B cell (primary cell): ENCODE results near the gene FYB2. TPM values are rescaled to one million over a fixed set of nuclear protein-coding genes. Genes with fewer than 3 reads are reported as not detected.

Experiments used
- ATAC-seq: fragments of 200-7000 bp; cut with Tn5 transposase; one replicate; pipeline ENCODE4 v1.10.0; 2021; ENCODE audit warnings: low read depth, mild to moderate bottlenecking, moderate number of reproducible peaks, moderate library complexity
- CTCF ChIA-PET: fragments of 350-600 bp; sonication (Branson Sonifier 250); formaldehyde crosslinking; loops from one replicate; lab custom pipeline; 2021; ENCODE audit warnings: antibody characterized with exemption, inconsistent platforms; lab: Charles Lee
- POLR2A ChIA-PET: fragments of 350-600 bp; sonication (Branson Sonifier 250); formaldehyde crosslinking; loops from one replicate; lab custom pipeline; 2021; ENCODE audit warnings: antibody characterized with exemption; lab: Charles Lee
- DNase-seq: peaks from one replicate; pipeline ENCODE4 v3.0.0; 2013
- H2AFZ ChIP-seq: 2 replicates; pipeline ENCODE4 v1.6.1; 2012; ENCODE audit warnings: mild to moderate bottlenecking, low read depth, low read length; ENCODE audit not compliant: insufficient read depth, poor library complexity, severe bottlenecking
- H3K27ac ChIP-seq, 2 donors: 1 replicate in 1 of 2; 2 replicates in 1 of 2; pipeline ENCODE4 v1.5.1; 2012 to 2013; ENCODE audit warnings: low read length in 2 of 2, mild to moderate bottlenecking in 2 of 2, moderate library complexity in 1 of 2
- H3K27me3 ChIP-seq, 4 experiments: fragments of 200-600 bp in 1 of 4; sonication (generic) in 1 of 4; replicated peaks in 1 of 4; 1 replicate in 2 of 4; 2 replicates in 2 of 4; pipeline versions ENCODE4 v1.6.1 to v1.7.0; 2013 to 2016; ENCODE audit warnings: low read length in 3 of 4, mild to moderate bottlenecking in 2 of 4, mixed read lengths in 1 of 4, moderate library complexity in 1 of 4; ENCODE audit not compliant: insufficient read depth in 4 of 4, control insufficient read depth in 3 of 4; ENCODE audit errors: control extremely low read depth in 1 of 4
- H3K36me3 ChIP-seq, 2 experiments: replicated peaks in 1 of 2; 1 replicate in 1 of 2; 2 replicates in 1 of 2; pipeline versions ENCODE4 v1.6.1 to v1.7.1; 2013; ENCODE audit warnings: low read length in 1 of 2; ENCODE audit not compliant: insufficient read depth in 2 of 2, control insufficient read depth in 1 of 2; ENCODE audit errors: control extremely low read depth in 1 of 2, extremely low read depth in 1 of 2
- H3K4me1 ChIP-seq, 2 donors: fragments of 200-600 bp in 1 of 2; sonication (generic) in 1 of 2; 1 replicate in 1 of 2; 2 replicates in 1 of 2; pipeline versions ENCODE4 v1.5.1 to v1.6.1; 2013 to 2017; ENCODE audit warnings: low read length in 2 of 2; ENCODE audit not compliant: control insufficient read depth in 2 of 2, insufficient read depth in 2 of 2
- H3K4me2 ChIP-seq: replicated peaks from 2 replicates; pipeline ENCODE3; 2012; ENCODE audit warnings: mild to moderate bottlenecking, low read depth, low read length; ENCODE audit not compliant: poor library complexity, severe bottlenecking
- H3K4me3 ChIP-seq, 5 experiments: fragments of 200-600 bp in 1 of 5; sonication (generic) in 1 of 5; 1 replicate in 3 of 5; 2 replicates in 2 of 5; pipeline versions ENCODE4 v1.5.1 to v1.7.0; 2011 to 2016; ENCODE audit warnings: low read length in 4 of 5, mild to moderate bottlenecking in 4 of 5, low read depth in 2 of 5, control low read depth in 1 of 5, moderate library complexity in 1 of 5; ENCODE audit not compliant: insufficient read depth in 1 of 5; ENCODE audit errors: control extremely low read depth in 1 of 5, extremely low read depth in 1 of 5
- H3K79me2 ChIP-seq: fragments of 200-600 bp; sonication (generic); one replicate; pipeline ENCODE4 v1.6.0; 2016; ENCODE audit warnings: low read length; ENCODE audit not compliant: control insufficient read depth, insufficient read depth
- H3K9ac ChIP-seq: fragments of 200-600 bp; sonication (generic); 2 replicates; pipeline ENCODE4 v1.6.1; 2017; ENCODE audit warnings: mild to moderate bottlenecking, low read length, moderate library complexity
- H3K9me3 ChIP-seq, 3 donors: one replicate each; pipeline versions ENCODE4 v1.6.1 to v1.7.1; 2013; ENCODE audit warnings: low read length in 2 of 3; ENCODE audit not compliant: control insufficient read depth in 2 of 3, insufficient read depth in 1 of 3; ENCODE audit errors: control extremely low read depth in 1 of 3
- H4K20me1 ChIP-seq: 2 replicates; pipeline ENCODE4 v1.6.0; 2012; ENCODE audit warnings: mild to moderate bottlenecking, low read length; ENCODE audit not compliant: insufficient read depth, control insufficient read depth, poor library complexity, severe bottlenecking
- H3K27ac Mint-ChIP-seq: one replicate; pipeline ENCODE4 v1.8.0; 2021; ENCODE audit warnings: mixed read lengths
- H3K27me3 Mint-ChIP-seq: one replicate; pipeline ENCODE4 v1.8.0; 2021; ENCODE audit warnings: mixed read lengths
- H3K4me1 Mint-ChIP-seq: one replicate; pipeline ENCODE4 v1.8.0; 2021; ENCODE audit warnings: mixed read lengths
- H3K4me3 Mint-ChIP-seq: one replicate; pipeline ENCODE4 v1.8.0; 2021; ENCODE audit warnings: mixed read lengths
- H3K9me3 Mint-ChIP-seq: one replicate; pipeline ENCODE4 v1.8.0; 2022; ENCODE audit warnings: mixed read lengths; ENCODE audit not compliant: insufficient read depth
- EZH2 ChIP-seq: IDR thresholded peaks from 2 replicates; pipeline ENCODE4 v1.6.1; 2012; ENCODE audit warnings: borderline replicate concordance, low read depth, mild to moderate bottlenecking, moderate library complexity, low read length; ENCODE audit not compliant: insufficient read depth, poor library complexity, severe bottlenecking
- WGBS: methylation state at CpG from one replicate; pipeline ENCODE4 v1.1.5; 2013; ENCODE audit warnings: missing lambda C conversion rate; ENCODE audit not compliant: insufficient coverage; 5-methylcytosine and 5-hydroxymethylcytosine counted together
- intact Hi-C: fragments of 100-400 bp; cut with micrococcal nuclease; formaldehyde crosslinking; loops from one replicate; pipeline ENCODE4 v1.10.0; 2022
- polyA plus RNA-seq: library from polyadenylated mRNA; depleted of rRNA; stranded (reverse); fragments of >200 nt; gene quantifications from 2 replicates; pipeline ENCODE4 v1.2.3, GENCODE V29; 2012
- total RNA-seq, 2 donors: library from RNA; stranded (reverse); fragments of 120-200 nt in 1 of 2; gene quantifications; 1 replicate in 1 of 2; 2 replicates in 1 of 2; pipeline versions ENCODE4 v1.2.3 to v1.2.4, GENCODE V29; 2013 to 2022
- TF ChIP-seq, protein P1 (sequence below): fragments of 200-600 bp; IDR thresholded peaks from one replicate; pipeline ENCODE4 v1.8.0; 2022; ENCODE audit warnings: antibody characterized with exemption, mild to moderate bottlenecking

Gene FYB2
- total and polyA plus RNA-seq, 2 donors (not counting 1 experiment from before 2014, with no cell fraction given), result not detected

DNA sequence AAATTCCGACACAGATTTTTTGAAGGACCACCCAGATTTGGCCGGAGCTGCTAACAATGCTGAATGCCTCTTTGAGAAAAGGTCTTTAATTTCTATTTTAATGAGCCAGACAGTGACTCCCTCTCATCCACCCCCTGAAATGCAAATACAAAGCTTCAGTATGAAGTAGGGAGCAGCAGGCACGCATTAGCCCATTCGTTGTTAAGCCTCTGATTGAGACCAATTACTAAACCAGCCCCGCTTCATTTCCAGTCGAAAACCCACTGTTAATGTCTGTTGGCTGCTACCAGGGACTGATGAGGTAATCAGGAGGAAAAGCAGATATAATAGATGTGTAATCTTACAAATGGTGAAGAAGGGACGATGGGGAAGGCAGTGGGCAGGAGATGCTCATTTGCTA, 30.5 kb upstream of the FYB2 start:
- no peak overlapping the region for H3K4me2 ChIP-seq
- H3K4me1 ChIP-seq, result no peaks in the 10 kb centered on the region
- H4K20me1 ChIP-seq, result no peaks in the 10 kb centered on the region
- no peak overlapping the region for H3K27ac Mint-ChIP-seq
- ATAC-seq, result no peak
- no peak overlapping the region for H3K9ac ChIP-seq
- no peaks in the 10 kb centered on the region for H3K79me2 ChIP-seq
- H3K9me3 Mint-ChIP-seq, result no peaks in the 10 kb centered on the region
- H3K27ac ChIP-seq, result no peak overlapping the region
- H3K27me3 ChIP-seq, result peaks cover 0 to 3% (median 0%) of the 10 kb centered on the region in 4 experiments
- no peaks in the 10 kb centered on the region for H3K9me3 ChIP-seq
- no peak overlapping the region for H2AFZ ChIP-seq
- no peak overlapping the region for H3K4me3 ChIP-seq
- TF ChIP-seq EZH2, result no peak
- TF ChIP-seq, protein P1, sequence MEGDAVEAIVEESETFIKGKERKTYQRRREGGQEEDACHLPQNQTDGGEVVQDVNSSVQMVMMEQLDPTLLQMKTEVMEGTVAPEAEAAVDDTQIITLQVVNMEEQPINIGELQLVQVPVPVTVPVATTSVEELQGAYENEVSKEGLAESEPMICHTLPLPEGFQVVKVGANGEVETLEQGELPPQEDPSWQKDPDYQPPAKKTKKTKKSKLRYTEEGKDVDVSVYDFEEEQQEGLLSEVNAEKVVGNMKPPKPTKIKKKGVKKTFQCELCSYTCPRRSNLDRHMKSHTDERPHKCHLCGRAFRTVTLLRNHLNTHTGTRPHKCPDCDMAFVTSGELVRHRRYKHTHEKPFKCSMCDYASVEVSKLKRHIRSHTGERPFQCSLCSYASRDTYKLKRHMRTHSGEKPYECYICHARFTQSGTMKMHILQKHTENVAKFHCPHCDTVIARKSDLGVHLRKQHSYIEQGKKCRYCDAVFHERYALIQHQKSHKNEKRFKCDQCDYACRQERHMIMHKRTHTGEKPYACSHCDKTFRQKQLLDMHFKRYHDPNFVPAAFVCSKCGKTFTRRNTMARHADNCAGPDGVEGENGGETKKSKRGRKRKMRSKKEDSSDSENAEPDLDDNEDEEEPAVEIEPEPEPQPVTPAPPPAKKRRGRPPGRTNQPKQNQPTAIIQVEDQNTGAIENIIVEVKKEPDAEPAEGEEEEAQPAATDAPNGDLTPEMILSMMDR, result no peak
- DNase-seq, result no peak
- 88% methylated on average over 3 of the region's 7 CpGs for WGBS
- no peaks in the 10 kb centered on the region for H3K4me1 Mint-ChIP-seq
- intact Hi-C loops, result no loop called here
- ChIA-PET POLR2A (no interaction called here), CTCF (interaction anchor here (1.0 kb wide), 1 partner anchor 31 kb away, joined by 3 read pairs; the partner anchor contains the start of gene FYB2)
- H3K36me3 ChIP-seq, result no peaks in the 10 kb centered on the region
- no peak overlapping the region for H3K4me3 Mint-ChIP-seq
- H3K27me3 Mint-ChIP-seq, result peaks cover 22% of the 10 kb centered on the region

DNA sequence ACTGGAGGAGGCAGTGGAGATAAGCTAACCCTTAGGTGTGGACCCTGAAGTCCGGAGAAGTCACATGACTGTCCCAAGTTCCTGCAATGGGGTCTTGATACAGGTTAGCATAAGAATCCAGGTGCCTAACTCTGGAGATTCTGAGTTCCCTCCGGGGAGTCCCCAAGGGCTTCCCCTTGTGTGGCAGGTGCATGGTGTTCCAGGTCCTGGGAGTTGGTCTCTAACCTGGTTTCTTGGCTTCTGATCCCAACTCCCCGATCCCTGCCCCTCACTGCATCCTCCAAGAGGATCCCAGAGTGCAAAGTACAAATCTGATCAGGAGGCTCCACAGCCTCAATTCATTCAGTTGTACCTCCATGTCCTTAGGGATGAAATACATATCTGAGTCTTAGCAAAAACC, 26.1 kb upstream of the FYB2 start:
- H3K27ac Mint-ChIP-seq, result no peak overlapping the region
- Histone ChIP-seq H3K9me3 (no peaks in the 10 kb centered on the region), H3K27me3 (no peaks in the 10 kb centered on the region), H3K4me3 (no peak overlapping the region), H3K36me3 (no peaks in the 10 kb centered on the region), H3K4me2 (no peak overlapping the region), H3K27ac (no peak overlapping the region), H3K4me1 (no peaks in the 10 kb centered on the region), H2AFZ (no peak overlapping the region), H3K9ac (no peak overlapping the region), H4K20me1 (no peaks in the 10 kb centered on the region), H3K79me2 (no peaks in the 10 kb centered on the region)
- ATAC-seq (no peak), DNase-seq (no peak)
- WGBS, result 93% methylated on average over 3 of the region's 3 CpGs
- H3K27me3 Mint-ChIP-seq, result peaks cover 25% of the 10 kb centered on the region
- no peaks in the 10 kb centered on the region for H3K4me1 Mint-ChIP-seq
- H3K9me3 Mint-ChIP-seq, result no peaks in the 10 kb centered on the region
- TF ChIP-seq, protein P1, result no peak
- TF ChIP-seq EZH2, result no peak
- no peak overlapping the region for H3K4me3 Mint-ChIP-seq
- intact Hi-C loops, result no loop called here
- CTCF ChIA-PET, result no interaction called here
- POLR2A ChIA-PET, result no interaction called here
